Measurements from ENCODE around the gene SLC39A8.

The SLC39A8 gene

DNA sequence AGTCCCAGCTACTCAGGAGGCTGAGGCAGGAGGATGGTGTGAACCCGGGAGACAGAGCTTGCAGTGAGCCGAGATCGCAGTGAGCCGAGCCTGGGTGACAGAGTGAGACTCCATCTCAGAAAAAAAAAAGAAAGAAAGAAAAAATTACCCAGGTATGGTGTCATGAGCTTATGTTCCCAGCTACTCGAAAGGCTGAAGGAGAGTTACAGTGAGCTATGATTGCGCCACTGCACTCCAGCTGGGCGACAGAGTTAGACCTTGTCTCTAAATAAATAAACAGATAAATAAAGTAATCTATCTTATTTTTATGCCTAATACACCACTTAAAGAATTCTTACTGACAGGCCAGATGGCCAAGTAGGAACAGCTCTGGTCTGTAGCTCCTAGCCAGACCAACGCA is 73.0 kb downstream of the SLC39A8 start:
- TF ChIP-seq, protein P1, sequence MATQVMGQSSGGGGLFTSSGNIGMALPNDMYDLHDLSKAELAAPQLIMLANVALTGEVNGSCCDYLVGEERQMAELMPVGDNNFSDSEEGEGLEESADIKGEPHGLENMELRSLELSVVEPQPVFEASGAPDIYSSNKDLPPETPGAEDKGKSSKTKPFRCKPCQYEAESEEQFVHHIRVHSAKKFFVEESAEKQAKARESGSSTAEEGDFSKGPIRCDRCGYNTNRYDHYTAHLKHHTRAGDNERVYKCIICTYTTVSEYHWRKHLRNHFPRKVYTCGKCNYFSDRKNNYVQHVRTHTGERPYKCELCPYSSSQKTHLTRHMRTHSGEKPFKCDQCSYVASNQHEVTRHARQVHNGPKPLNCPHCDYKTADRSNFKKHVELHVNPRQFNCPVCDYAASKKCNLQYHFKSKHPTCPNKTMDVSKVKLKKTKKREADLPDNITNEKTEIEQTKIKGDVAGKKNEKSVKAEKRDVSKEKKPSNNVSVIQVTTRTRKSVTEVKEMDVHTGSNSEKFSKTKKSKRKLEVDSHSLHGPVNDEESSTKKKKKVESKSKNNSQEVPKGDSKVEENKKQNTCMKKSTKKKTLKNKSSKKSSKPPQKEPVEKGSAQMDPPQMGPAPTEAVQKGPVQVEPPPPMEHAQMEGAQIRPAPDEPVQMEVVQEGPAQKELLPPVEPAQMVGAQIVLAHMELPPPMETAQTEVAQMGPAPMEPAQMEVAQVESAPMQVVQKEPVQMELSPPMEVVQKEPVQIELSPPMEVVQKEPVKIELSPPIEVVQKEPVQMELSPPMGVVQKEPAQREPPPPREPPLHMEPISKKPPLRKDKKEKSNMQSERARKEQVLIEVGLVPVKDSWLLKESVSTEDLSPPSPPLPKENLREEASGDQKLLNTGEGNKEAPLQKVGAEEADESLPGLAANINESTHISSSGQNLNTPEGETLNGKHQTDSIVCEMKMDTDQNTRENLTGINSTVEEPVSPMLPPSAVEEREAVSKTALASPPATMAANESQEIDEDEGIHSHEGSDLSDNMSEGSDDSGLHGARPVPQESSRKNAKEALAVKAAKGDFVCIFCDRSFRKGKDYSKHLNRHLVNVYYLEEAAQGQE (IDR thresholded peaks at IDR 0.05; ENCODE audit: insufficient replicate concordance, low read depth): no peak
- TF ChIP-seq SPI1 (IDR thresholded peaks at IDR 0.05; ENCODE audit: borderline replicate concordance, low read depth) (no peak), POLR2AphosphoS5 (IDR thresholded peaks at IDR 0.05; ENCODE audit: low read depth) (no peak), GABPA (IDR thresholded peaks at IDR 0.05; ENCODE audit: low read depth) (no peak)
- TF ChIP-seq, protein P2, sequence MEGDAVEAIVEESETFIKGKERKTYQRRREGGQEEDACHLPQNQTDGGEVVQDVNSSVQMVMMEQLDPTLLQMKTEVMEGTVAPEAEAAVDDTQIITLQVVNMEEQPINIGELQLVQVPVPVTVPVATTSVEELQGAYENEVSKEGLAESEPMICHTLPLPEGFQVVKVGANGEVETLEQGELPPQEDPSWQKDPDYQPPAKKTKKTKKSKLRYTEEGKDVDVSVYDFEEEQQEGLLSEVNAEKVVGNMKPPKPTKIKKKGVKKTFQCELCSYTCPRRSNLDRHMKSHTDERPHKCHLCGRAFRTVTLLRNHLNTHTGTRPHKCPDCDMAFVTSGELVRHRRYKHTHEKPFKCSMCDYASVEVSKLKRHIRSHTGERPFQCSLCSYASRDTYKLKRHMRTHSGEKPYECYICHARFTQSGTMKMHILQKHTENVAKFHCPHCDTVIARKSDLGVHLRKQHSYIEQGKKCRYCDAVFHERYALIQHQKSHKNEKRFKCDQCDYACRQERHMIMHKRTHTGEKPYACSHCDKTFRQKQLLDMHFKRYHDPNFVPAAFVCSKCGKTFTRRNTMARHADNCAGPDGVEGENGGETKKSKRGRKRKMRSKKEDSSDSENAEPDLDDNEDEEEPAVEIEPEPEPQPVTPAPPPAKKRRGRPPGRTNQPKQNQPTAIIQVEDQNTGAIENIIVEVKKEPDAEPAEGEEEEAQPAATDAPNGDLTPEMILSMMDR (IDR thresholded peaks at IDR 0.05; ENCODE audit: insufficient read depth, low read length): no peak

DNA sequence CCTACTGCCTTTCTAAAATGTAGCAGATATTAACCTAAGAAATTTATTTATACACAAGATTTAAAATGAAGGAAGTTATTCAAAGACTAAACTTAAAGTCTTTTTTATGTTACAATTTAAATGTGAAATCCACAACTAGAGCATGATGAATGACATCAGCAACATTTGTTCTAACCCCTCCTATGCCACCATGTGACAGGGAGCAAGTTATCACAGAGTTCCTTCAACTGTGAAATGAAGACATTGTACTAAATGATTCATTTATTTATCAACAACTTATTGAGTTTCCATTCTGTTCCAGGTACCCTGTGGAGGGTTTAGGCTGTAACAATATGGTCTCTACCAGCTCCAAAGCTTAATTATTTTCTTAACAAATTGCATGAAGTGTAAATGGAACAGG is 76.9 kb downstream of the SLC39A8 start:
- H3K27me3 ChIP-seq (ENCODE audit: insufficient read depth, poor library complexity, severe bottlenecking): no peaks in the 10 kb centered on the region
- no peak overlapping the region for H3K27ac ChIP-seq (replicated peaks)
- no peak for DNase-seq (ENCODE audit: low read depth in 1 of 2, low spot score in 1 of 2)
- TF ChIP-seq, protein P1 (IDR thresholded peaks at IDR 0.05; ENCODE audit: insufficient replicate concordance, low read depth): no peak
- TF ChIP-seq, protein P2 (IDR thresholded peaks at IDR 0.05; ENCODE audit: insufficient read depth, low read length): no peak
- TF ChIP-seq POLR2AphosphoS5 (IDR thresholded peaks at IDR 0.05; ENCODE audit: low read depth) (no peak), SPI1 (IDR thresholded peaks at IDR 0.05; ENCODE audit: borderline replicate concordance, low read depth) (no peak), GABPA (IDR thresholded peaks at IDR 0.05; ENCODE audit: low read depth) (no peak)
- H3K4me3 ChIP-seq (replicated peaks; ENCODE audit: insufficient read depth, low read length): no peak overlapping the region

More for the DNA sequence above, 73.0 kb downstream of the SLC39A8 start:
- no peak for DNase-seq (ENCODE audit: low read depth in 1 of 2, low spot score in 1 of 2)
- H3K27ac ChIP-seq (replicated peaks): no peak overlapping the region
- no peaks in the 10 kb centered on the region for H3K27me3 ChIP-seq (ENCODE audit: insufficient read depth, poor library complexity, severe bottlenecking)
- no peak overlapping the region for H3K4me3 ChIP-seq (replicated peaks; ENCODE audit: insufficient read depth, low read length)

DNA sequence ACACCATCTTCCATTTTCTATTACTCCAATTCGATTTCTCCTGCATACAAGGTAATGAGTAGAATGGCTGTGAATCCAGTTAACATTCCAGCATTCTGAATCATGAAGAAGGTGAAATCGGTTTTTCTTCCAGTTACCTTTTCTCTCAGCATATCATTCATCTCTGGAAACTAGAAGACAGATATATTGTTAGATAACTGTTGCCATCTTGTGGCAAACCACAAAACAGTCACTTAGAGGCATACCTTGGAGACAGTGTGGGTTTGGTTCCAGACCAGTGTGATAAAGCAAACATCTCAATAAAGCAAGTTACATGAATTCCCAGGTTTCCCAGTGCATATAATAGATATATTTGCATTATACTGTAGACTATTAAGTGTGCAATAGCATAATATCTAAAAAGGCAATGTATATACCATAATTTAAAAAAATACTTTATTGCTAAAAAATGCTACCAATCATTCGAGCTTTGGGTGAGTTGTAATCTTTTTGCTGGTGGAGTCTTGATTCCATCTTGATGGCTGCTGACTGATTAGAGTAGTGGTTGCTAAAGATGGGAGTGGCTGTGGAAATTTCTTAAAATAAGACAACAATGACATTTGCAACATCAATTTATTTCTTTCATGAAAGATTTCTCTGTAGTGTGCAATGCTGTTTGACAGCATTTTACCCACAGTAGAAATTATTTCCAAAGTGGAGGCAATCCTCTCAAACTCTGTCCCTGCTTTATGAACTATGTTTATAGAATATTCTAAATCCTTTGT is 82.1 kb downstream of the SLC39A8 start:
- peak; percentile 1 to 34 for DNase-seq (ENCODE audit: low read depth in 1 of 2, low spot score in 1 of 2)
- Histone ChIP-seq H3K4me3 (replicated peaks; ENCODE audit: insufficient read depth, low read length) (no peak overlapping the region), H3K27ac (replicated peaks) (no peak overlapping the region), H3K27me3 (ENCODE audit: insufficient read depth, poor library complexity, severe bottlenecking) (no peaks in the 10 kb centered on the region)
- no peak for TF ChIP-seq POLR2AphosphoS5 (IDR thresholded peaks at IDR 0.05; ENCODE audit: low read depth)
- no peak for TF ChIP-seq GABPA (IDR thresholded peaks at IDR 0.05; ENCODE audit: low read depth)
- TF ChIP-seq, protein P1 (IDR thresholded peaks at IDR 0.05; ENCODE audit: insufficient replicate concordance, low read depth): no peak
- TF ChIP-seq, protein P2 (IDR thresholded peaks at IDR 0.05; ENCODE audit: insufficient read depth, low read length): no peak
- TF ChIP-seq SPI1 (IDR thresholded peaks at IDR 0.05; ENCODE audit: borderline replicate concordance, low read depth): no peak

All from HL-60 (cell line).